ENCODE data around the gene MVK. TPM values are rescaled to one million over a fixed set of nuclear protein-coding genes. Genes with fewer than 3 reads are reported as not detected.

The MVK gene
- total RNA-seq, 1 donor from 2014 or later: 53.1 TPM

DNA sequence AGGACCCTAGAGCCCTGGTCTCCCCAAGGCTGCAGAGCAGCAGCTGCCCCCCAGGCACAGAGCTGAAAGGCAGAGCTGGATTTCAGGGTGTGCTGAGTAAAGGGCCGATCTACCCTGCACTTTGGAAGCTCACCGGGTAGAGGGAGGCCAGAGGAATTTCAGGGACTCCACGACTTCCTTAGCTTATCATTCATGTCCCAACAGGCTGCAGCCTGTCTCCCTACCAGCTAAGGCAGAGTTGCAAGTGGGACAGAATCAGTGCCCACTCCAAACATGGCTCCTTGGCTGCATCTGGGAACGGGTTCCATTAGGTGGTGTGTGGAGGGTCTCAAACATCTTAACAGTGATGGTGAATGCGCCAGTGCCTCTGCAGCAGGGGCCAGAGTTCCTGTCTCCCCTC is 27.8 kb upstream of the MVK start:
- no peak for DNase-seq (ENCODE audit: low spot score in 2 of 2)
- TF ChIP-seq, protein P1, sequence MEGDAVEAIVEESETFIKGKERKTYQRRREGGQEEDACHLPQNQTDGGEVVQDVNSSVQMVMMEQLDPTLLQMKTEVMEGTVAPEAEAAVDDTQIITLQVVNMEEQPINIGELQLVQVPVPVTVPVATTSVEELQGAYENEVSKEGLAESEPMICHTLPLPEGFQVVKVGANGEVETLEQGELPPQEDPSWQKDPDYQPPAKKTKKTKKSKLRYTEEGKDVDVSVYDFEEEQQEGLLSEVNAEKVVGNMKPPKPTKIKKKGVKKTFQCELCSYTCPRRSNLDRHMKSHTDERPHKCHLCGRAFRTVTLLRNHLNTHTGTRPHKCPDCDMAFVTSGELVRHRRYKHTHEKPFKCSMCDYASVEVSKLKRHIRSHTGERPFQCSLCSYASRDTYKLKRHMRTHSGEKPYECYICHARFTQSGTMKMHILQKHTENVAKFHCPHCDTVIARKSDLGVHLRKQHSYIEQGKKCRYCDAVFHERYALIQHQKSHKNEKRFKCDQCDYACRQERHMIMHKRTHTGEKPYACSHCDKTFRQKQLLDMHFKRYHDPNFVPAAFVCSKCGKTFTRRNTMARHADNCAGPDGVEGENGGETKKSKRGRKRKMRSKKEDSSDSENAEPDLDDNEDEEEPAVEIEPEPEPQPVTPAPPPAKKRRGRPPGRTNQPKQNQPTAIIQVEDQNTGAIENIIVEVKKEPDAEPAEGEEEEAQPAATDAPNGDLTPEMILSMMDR (IDR thresholded peaks at IDR 0.05): no peak
- H3K4me3 ChIP-seq: no peak overlapping the region
- intact Hi-C loops (cut with DNase I): no loop called here
- H3K4me1 ChIP-seq: no peaks in the 10 kb centered on the region
- H3K27me3 ChIP-seq: no peaks in the 10 kb centered on the region
- H3K9me3 ChIP-seq: no peaks in the 10 kb centered on the region
- H3K27ac ChIP-seq: no peak overlapping the region
- H3K36me3 ChIP-seq: peaks cover 0 to 10% of the 10 kb centered on the region in 2 donors

DNA sequence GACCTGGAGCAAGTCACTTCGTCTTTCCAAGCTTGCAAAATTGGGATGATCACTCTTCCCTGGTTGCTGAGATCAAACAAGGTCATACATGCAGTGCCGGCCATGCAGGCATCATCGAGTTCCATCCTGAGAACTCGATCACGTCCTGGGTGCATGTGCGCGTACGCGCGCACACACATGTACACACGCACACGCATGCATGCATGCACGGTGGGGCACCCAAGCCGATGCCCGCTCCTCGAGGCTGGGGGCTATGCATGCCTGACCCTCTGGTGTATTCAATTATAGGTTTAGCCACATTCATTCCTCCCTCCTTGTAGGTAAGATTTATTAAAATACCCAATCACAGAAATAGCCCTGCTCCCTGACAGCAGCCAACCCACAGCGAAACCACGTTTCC is 26.3 kb upstream of the MVK start:
- no peaks in the 10 kb centered on the region for H3K27me3 ChIP-seq
- DNase-seq (ENCODE audit: low spot score in 2 of 2): no peak
- TF ChIP-seq, protein P1 (IDR thresholded peaks at IDR 0.05): no peak

DNA sequence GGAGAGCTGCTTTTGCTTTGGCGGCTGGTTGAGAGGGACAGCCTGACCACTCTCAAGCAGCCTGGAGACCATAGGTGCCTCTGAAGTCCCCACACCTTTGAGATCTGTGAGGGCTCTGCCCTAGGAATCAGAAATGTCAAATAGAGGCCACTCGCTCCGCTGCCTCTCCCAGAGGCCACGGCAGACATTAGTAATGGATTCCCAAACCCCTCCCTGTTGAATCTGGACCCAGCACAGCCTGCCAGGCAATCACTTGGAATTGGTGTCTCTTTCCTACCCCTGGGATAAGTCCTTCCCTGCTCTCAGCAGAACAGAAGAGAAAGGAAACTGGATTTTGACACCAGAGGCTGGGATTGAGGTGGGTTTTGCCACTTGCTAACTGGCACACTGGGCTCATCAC is 25.3 kb upstream of the MVK start:
- no peak overlapping the region for H3K27ac ChIP-seq
- H3K4me1 ChIP-seq: no peaks in the 10 kb centered on the region
- TF ChIP-seq, protein P1 (IDR thresholded peaks at IDR 0.05): no peak
- no peaks in the 10 kb centered on the region for H3K9me3 ChIP-seq
- H3K36me3 ChIP-seq: no peaks in the 10 kb centered on the region
- H3K27me3 ChIP-seq: no peaks in the 10 kb centered on the region
- no peak overlapping the region for H3K4me3 ChIP-seq
- intact Hi-C loops (cut with DNase I): no loop called here
- DNase-seq (ENCODE audit: low spot score in 2 of 2): no peak

More for the DNA sequence above, 26.3 kb upstream of the MVK start:
- Histone ChIP-seq H3K4me3 (no peak overlapping the region), H3K9me3 (no peaks in the 10 kb centered on the region), H3K36me3 (no peaks in the 10 kb centered on the region), H3K4me1 (no peaks in the 10 kb centered on the region), H3K27ac (no peak overlapping the region)
- intact Hi-C loops (cut with DNase I): no loop called here

DNA sequence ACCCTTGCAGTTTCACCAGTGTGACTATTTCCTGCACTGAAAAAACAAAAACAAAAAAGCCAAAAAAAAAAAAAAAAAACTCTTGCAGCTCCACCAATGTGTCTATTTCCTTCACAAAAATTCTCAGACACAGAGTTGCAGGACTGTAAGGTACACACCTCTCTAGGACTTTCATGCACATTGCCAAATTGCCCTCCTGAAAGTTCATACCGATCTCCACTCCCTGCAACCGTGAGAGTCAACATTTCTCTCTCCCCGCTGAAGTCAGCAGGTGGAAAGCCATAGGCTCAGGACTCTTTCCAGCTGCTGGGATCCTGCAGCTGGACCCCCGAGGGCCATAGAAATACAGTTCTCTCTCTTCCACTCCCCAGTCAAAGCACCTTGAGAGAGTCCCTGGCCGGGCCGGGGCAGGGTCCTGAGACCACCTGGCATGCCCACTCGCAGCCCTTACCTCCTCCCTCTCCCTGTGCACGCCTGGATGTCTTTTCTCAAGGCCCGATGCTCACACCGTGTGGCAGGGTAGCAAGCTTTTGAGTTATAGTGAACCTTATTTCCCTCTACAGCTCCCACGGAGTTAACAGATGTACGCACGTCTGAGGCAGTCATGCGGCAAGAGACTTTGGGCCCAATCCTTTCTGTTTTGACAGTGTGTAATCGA is 23.9 kb upstream of the MVK start:
- H3K9me3 ChIP-seq: no peaks in the 10 kb centered on the region
- no peak for DNase-seq (ENCODE audit: low spot score in 2 of 2)
- intact Hi-C loops (cut with DNase I): no loop called here
- TF ChIP-seq, protein P1 (IDR thresholded peaks at IDR 0.05): no peak
- H3K4me1 ChIP-seq: no peaks in the 10 kb centered on the region
- no peak overlapping the region for H3K27ac ChIP-seq
- no peaks in the 10 kb centered on the region for H3K36me3 ChIP-seq
- H3K27me3 ChIP-seq: no peaks in the 10 kb centered on the region
- H3K4me3 ChIP-seq: no peak overlapping the region

DNA sequence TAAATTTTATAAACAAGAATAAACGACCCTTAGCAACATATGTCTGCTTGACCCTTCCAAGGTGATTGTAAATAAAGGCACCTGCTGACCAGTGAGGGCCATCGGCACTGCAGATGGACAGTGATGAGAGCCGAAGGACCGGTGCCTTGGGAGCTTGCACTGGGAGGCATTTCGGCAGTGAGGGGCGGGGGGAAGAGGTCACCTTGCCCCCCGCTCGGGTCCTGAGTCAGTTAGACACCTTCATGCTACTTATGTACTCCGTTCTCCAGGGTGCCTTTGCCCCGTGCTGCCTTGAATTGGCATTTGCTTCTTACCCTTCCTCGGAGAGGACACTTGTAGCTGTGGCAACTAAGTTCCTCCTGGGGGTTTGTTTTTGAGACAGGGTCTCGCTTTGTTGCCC is 23.3 kb upstream of the MVK start:
- H3K4me3 ChIP-seq: no peak overlapping the region
- no peak for DNase-seq (ENCODE audit: low spot score in 2 of 2)
- H3K27me3 ChIP-seq: no peaks in the 10 kb centered on the region
- TF ChIP-seq, protein P1 (IDR thresholded peaks at IDR 0.05): no peak
- H3K36me3 ChIP-seq: no peaks in the 10 kb centered on the region
- no peak overlapping the region for H3K27ac ChIP-seq
- intact Hi-C loops (cut with DNase I): no loop called here
- no peaks in the 10 kb centered on the region for H3K9me3 ChIP-seq
- no peaks in the 10 kb centered on the region for H3K4me1 ChIP-seq

DNA sequence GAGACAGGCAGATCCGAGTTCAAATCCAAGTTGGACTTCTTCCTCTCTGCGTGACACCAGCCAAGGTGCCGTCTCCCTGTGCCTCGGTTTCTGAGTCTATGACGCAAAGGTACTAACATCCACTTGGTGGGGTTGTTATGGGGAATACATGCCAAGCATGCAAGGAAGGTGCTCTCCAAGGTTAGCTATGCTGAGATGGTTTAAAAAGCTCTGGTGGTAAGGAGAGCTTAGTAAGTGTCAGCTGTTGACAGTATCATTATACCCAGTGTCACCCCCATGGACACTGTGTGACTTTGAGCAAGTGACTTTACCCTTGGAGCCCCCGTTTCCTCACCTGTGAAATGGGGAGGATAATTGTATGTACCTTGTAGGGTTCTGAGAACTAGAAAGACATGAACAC is 22.5 kb upstream of the MVK start:
- no peaks in the 10 kb centered on the region for H3K36me3 ChIP-seq
- DNase-seq (ENCODE audit: low spot score in 2 of 2): no peak
- intact Hi-C loops (cut with DNase I): no loop called here
- H3K4me1 ChIP-seq: no peaks in the 10 kb centered on the region
- TF ChIP-seq, protein P1 (IDR thresholded peaks at IDR 0.05): no peak
- H3K9me3 ChIP-seq: no peaks in the 10 kb centered on the region
- H3K27me3 ChIP-seq: no peaks in the 10 kb centered on the region
- no peak overlapping the region for H3K4me3 ChIP-seq
- no peak overlapping the region for H3K27ac ChIP-seq

Data from ascending aorta (tissue), 2 donors.